ENCODE results near the gene PPM1J. TPM values are rescaled to one million over a fixed set of nuclear protein-coding genes. Genes with fewer than 3 reads are reported as not detected.

Gene PPM1J
- total RNA-seq, 5 donors from 2014 or later (not counting 1 experiment from before 2014, with no cell fraction given): 0.15 to 0.77 (median 0.38) TPM

DNA sequence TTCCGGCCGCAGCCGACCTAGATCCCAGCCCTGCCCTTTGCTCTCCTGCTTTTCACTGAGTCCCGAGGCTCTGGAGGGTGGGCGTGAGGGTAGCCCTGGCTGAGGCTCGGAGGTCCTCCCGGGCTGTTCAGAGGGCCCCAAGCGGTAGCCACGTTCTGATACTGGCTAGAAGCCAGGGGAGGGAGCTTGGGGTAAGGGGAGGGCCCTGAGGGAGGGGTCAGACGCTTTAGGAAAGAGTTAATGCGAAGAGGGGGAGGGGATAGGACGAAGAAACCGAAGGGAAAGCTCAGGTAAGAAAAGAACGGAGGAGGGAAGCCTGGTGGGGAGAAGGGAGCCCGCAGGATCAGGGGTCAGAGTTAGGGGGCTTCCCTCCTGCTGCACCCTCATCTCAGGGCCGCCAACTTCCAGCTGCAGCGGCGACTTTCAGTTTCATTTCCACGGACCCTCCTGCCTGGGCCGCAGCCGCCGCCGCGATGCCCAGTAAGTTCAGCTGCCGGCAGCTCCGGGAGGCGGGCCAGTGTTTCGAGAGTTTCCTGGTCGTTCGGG, 40.6 kb downstream of the PPM1J start, which contains the start of gene MOV10:
Gene MOV10, plus strand, starts transcription at position 220 of the 546 bp plus-strand sequence. Its CDS starts 254 bp downstream, at position 474.
- DNase-seq (peak; percentile 25 to 79 (median 46)), ATAC-seq (replicated peaks in 1 of 4) (peak; percentile 67 to 71 (median 68))
- Histone ChIP-seq H3K4me1 (ENCODE audit: control insufficient read depth in 1 of 2, extremely low read depth in 1 of 2, insufficient read depth in 2 of 2, low read length in 2 of 2) (peaks cover 6 to 18% of the 10 kb centered on the region in 2 experiments), H3K27me3 (replicated peaks in 1 of 2; ENCODE audit: control insufficient read depth in 2 of 2, extremely low read depth in 1 of 2, insufficient read depth in 2 of 2, low read length in 1 of 2) (no peaks in the 10 kb centered on the region), H3K4me3 (ENCODE audit: control insufficient read depth in 1 of 2, extremely low read depth in 1 of 2, low read length in 1 of 2) (peak within 1 kb of the TSS; percentile 92 to 96), H3K36me3 (ENCODE audit: control insufficient read depth in 2 of 2, extremely low read depth in 1 of 2, insufficient read depth in 1 of 2, low read length in 1 of 2) (peaks cover 5 to 20% of the 10 kb centered on the region in 2 donors), H3K27ac (ENCODE audit: low read length) (peak within 1 kb of the TSS; percentile 64), H3K9me3 (no peaks in the 10 kb centered on the region)
- no peaks in the 10 kb centered on the region for H3K9me3 Mint-ChIP-seq
- H3K4me3 Mint-ChIP-seq: peak within 1 kb of the TSS; percentile 96
- peaks cover 29% of the 10 kb centered on the region for H3K36me3 Mint-ChIP-seq
- POLR2A ChIA-PET: interaction anchor here (0.7 to 1.8 kb wide), 6 partner anchors 9 to 173 kb away, joined by 3 to 7 read pairs (median 4); partner anchors contain the start of gene ST7L (in 1 of the 2)
- 0% methylated on average over 27 of the region's 30 CpGs for WGBS (ENCODE audit: insufficient coverage)
- H3K4me1 Mint-ChIP-seq: peaks cover 47 to 59% (median 54%) of the 10 kb centered on the region in 3 donors
- CTCF ChIA-PET: interaction anchor here (0.6 to 2.2 kb wide), 9 partner anchors 9 to 1231 kb away, joined by 3 to 8 read pairs (median 5); partner anchors contain the start of genes PPM1J (in 2 of the 2) and LRIG2 (in 1 of the 2)
- peak within 1 kb of the TSS; percentile 92 to 95 for H3K27ac Mint-ChIP-seq
- no peaks in the 10 kb centered on the region for H3K27me3 Mint-ChIP-seq

- H3K27me3 ChIP-seq (replicated peaks in 1 of 2; ENCODE audit: control insufficient read depth in 2 of 2, extremely low read depth in 1 of 2, insufficient read depth in 2 of 2, low read length in 1 of 2): no peaks in the 10 kb centered on the region
- H3K9me3 ChIP-seq: no peaks in the 10 kb centered on the region
- ATAC-seq (replicated peaks in 1 of 4) (peak; percentile 4 to 30 (median 12)), DNase-seq (peak in 10 of 35 experiments; percentile 6 to 53 (median 12))
- peak overlapping the region; percentile 64 for H3K27ac ChIP-seq (ENCODE audit: low read length)
- CTCF ChIA-PET: interaction anchor here (0.6 to 2.2 kb wide), 12 partner anchors 9 to 1232 kb away, joined by 3 to 8 read pairs (median 5); partner anchors contain the start of genes PPM1J (in 2 of the 2) and LRIG2 (in 1 of the 2)
- WGBS (ENCODE audit: insufficient coverage): 17% methylated on average over 9 of the region's 18 CpGs
- peaks cover 6 to 18% of the 10 kb centered on the region in 2 experiments for H3K4me1 ChIP-seq (ENCODE audit: control insufficient read depth in 1 of 2, extremely low read depth in 1 of 2, insufficient read depth in 2 of 2, low read length in 2 of 2)
- POLR2A ChIA-PET: interaction anchor here (0.6 to 1.8 kb wide), 7 partner anchors 10 to 172 kb away, joined by 3 to 10 read pairs (median 6); partner anchors contain the start of gene ST7L (in 1 of the 2)
- Mint-ChIP-seq H3K9me3 (no peaks in the 10 kb centered on the region), H3K27me3 (no peaks in the 10 kb centered on the region), H3K27ac (peak overlapping the region; percentile 92 to 95), H3K4me1 (peaks cover 51 to 58% (median 54%) of the 10 kb centered on the region in 3 donors), H3K4me3 (peak overlapping the region; percentile 96), H3K36me3 (peaks cover 33% of the 10 kb centered on the region)
- peaks cover 5 to 27% of the 10 kb centered on the region in 2 donors for H3K36me3 ChIP-seq (ENCODE audit: control insufficient read depth in 2 of 2, extremely low read depth in 1 of 2, insufficient read depth in 1 of 2, low read length in 1 of 2)
- peak overlapping the region; percentile 92 to 96 for H3K4me3 ChIP-seq (ENCODE audit: control insufficient read depth in 1 of 2, extremely low read depth in 1 of 2, low read length in 1 of 2)
Observed at GRCh38 chr1:112673592-112674439, 41.3 kb downstream of the PPM1J start.

- ATAC-seq (replicated peaks in 1 of 4): no peak
- Mint-ChIP-seq H3K4me1 (peaks cover 51 to 56% (median 54%) of the 10 kb centered on the region in 3 donors), H3K27ac (peak overlapping the region; percentile 37 to 73), H3K36me3 (peaks cover 37% of the 10 kb centered on the region), H3K27me3 (no peaks in the 10 kb centered on the region), H3K9me3 (no peaks in the 10 kb centered on the region), H3K4me3 (peak overlapping the region in 1 of 3 donors; percentile 96)
- no peak for DNase-seq
- Histone ChIP-seq H3K27ac (ENCODE audit: low read length) (peak overlapping the region; percentile 64), H3K27me3 (replicated peaks in 1 of 2; ENCODE audit: control insufficient read depth in 2 of 2, extremely low read depth in 1 of 2, insufficient read depth in 2 of 2, low read length in 1 of 2) (no peaks in the 10 kb centered on the region), H3K36me3 (ENCODE audit: control insufficient read depth in 2 of 2, extremely low read depth in 1 of 2, insufficient read depth in 1 of 2, low read length in 1 of 2) (peaks cover 8 to 36% of the 10 kb centered on the region in 2 donors), H3K4me3 (ENCODE audit: control insufficient read depth in 1 of 2, extremely low read depth in 1 of 2, low read length in 1 of 2) (no peak overlapping the region), H3K4me1 (ENCODE audit: control insufficient read depth in 1 of 2, extremely low read depth in 1 of 2, insufficient read depth in 2 of 2, low read length in 2 of 2) (peaks cover 6 to 22% of the 10 kb centered on the region in 2 experiments), H3K9me3 (no peaks in the 10 kb centered on the region)
- ChIA-PET POLR2A (interaction anchor here in 1 of 2 donors (0.7 to 0.8 kb wide), 4 partner anchors 9 to 55 kb away, joined by 3 to 10 read pairs (median 4); no protein-coding TSS in a partner anchor), CTCF (interaction anchor here (0.8 to 2.2 kb wide), 7 partner anchors 8 to 400 kb away, joined by 3 to 8 read pairs (median 5); partner anchors contain the start of gene LRIG2 (in 1 of the 2))
- no CpG with 5 or more reads among the region's 1 CpG for WGBS (ENCODE audit: insufficient coverage)
Observed at GRCh38 chr1:112672842-112673241, 42.3 kb downstream of the PPM1J start.

- Mint-ChIP-seq H3K27ac (peak overlapping the region; percentile 20 to 37), H3K36me3 (peaks cover 44% of the 10 kb centered on the region), H3K4me3 (no peak overlapping the region), H3K9me3 (no peaks in the 10 kb centered on the region), H3K4me1 (peaks cover 49 to 56% (median 51%) of the 10 kb centered on the region in 3 donors), H3K27me3 (no peaks in the 10 kb centered on the region)
- H3K4me1 ChIP-seq (ENCODE audit: control insufficient read depth in 1 of 2, extremely low read depth in 1 of 2, insufficient read depth in 2 of 2, low read length in 2 of 2): peaks cover 6 to 22% of the 10 kb centered on the region in 2 experiments
- H3K27me3 ChIP-seq (replicated peaks in 1 of 2; ENCODE audit: control insufficient read depth in 2 of 2, extremely low read depth in 1 of 2, insufficient read depth in 2 of 2, low read length in 1 of 2): no peaks in the 10 kb centered on the region
- ATAC-seq (replicated peaks in 1 of 4) (no peak), DNase-seq (no peak)
- H3K9me3 ChIP-seq: no peaks in the 10 kb centered on the region
- no CpG with 5 or more reads among the region's 2 CpGs for WGBS (ENCODE audit: insufficient coverage)
- no peak overlapping the region for H3K27ac ChIP-seq (ENCODE audit: low read length)
- POLR2A ChIA-PET: interaction anchor here (0.6 to 0.7 kb wide), 5 partner anchors 9 to 119 kb away, joined by 3 to 6 read pairs (median 3); no protein-coding TSS in a partner anchor
- peaks cover 8 to 40% of the 10 kb centered on the region in 2 donors for H3K36me3 ChIP-seq (ENCODE audit: control insufficient read depth in 2 of 2, extremely low read depth in 1 of 2, insufficient read depth in 1 of 2, low read length in 1 of 2)
- CTCF ChIA-PET: interaction anchor here (0.6 to 1.0 kb wide), 3 partner anchors 17 to 191 kb away, joined by 3 to 6 read pairs (median 3); no protein-coding TSS in a partner anchor
- H3K4me3 ChIP-seq (ENCODE audit: control insufficient read depth in 1 of 2, extremely low read depth in 1 of 2, low read length in 1 of 2): no peak overlapping the region
Observed at GRCh38 chr1:112672009-112672408, 43.1 kb downstream of the PPM1J start.

DNA sequence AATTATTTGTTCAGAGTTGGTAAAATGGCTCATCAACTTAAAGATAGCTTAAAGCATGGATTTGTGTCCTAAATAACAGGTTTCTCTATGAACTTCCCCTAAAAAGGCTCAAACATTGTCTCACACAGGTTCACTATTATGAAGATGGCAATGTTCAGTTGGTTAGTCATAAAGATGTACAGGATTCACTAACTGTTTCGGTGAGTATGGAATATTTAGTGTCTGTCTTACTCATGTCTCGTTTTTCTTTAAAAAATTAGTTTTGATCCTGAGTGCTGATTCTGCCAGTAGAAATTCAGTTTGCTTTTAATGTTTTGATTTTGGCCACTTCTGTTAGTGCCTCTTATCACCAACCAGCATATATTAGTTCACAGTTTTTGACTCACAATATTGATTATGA, 48.2 kb downstream of the PPM1J start:
- Mint-ChIP-seq H3K9me3 (no peaks in the 10 kb centered on the region), H3K27ac (peak overlapping the region; percentile 65 to 84), H3K27me3 (no peaks in the 10 kb centered on the region), H3K36me3 (peaks cover 65% of the 10 kb centered on the region), H3K4me3 (no peak overlapping the region), H3K4me1 (peaks cover 21 to 26% (median 23%) of the 10 kb centered on the region in 3 donors)
- no peak overlapping the region for H3K4me3 ChIP-seq (ENCODE audit: control insufficient read depth in 1 of 2, extremely low read depth in 1 of 2, low read length in 1 of 2)
- no peaks in the 10 kb centered on the region for H3K9me3 ChIP-seq
- H3K27me3 ChIP-seq (replicated peaks in 1 of 2; ENCODE audit: control insufficient read depth in 2 of 2, extremely low read depth in 1 of 2, insufficient read depth in 2 of 2, low read length in 1 of 2): no peaks in the 10 kb centered on the region
- DNase-seq: no peak
- no peak overlapping the region for H3K27ac ChIP-seq (ENCODE audit: low read length)
- peaks cover 0 to 3% of the 10 kb centered on the region in 2 experiments for H3K4me1 ChIP-seq (ENCODE audit: control insufficient read depth in 1 of 2, extremely low read depth in 1 of 2, insufficient read depth in 2 of 2, low read length in 2 of 2)
- WGBS (ENCODE audit: insufficient coverage): no CpG with 5 or more reads among the region's 2 CpGs
- CTCF ChIA-PET: interaction anchor here in 1 of 2 donors (0.6 kb wide), 1 partner anchor 9 kb away, joined by 3 read pairs; no protein-coding TSS in a partner anchor
- no peak for ATAC-seq (replicated peaks in 1 of 4)
- POLR2A ChIA-PET: no interaction called here
- H3K36me3 ChIP-seq (ENCODE audit: control insufficient read depth in 2 of 2, extremely low read depth in 1 of 2, insufficient read depth in 1 of 2, low read length in 1 of 2): peaks cover 8 to 72% of the 10 kb centered on the region in 2 donors
